Fibroblast of lung (primary cell): ENCODE results near the gene FARP1.

Source experiments
- CTCF ChIP-seq, 2 donors: IDR thresholded peaks in 1 of 2; conservative IDR thresholded peaks in 1 of 2; 1 replicate in 1 of 2; 2 replicates in 1 of 2; pipeline ENCODE4 v1.5.1; 2011 to 2012; ENCODE audit warnings: low read length in 2 of 2, control low read depth in 1 of 2, inconsistent platforms in 1 of 2, low read depth in 1 of 2, mild to moderate bottlenecking in 1 of 2
- EZH2 ChIP-seq: IDR thresholded peaks from 2 replicates; pipeline ENCODE4 v1.5.1; 2012; ENCODE audit warnings: low read length, control low read depth, mild to moderate bottlenecking; ENCODE audit errors: missing control alignments

- TF ChIP-seq CTCF (conservative IDR thresholded peaks at IDR 0.05 in 1 of 2, IDR thresholded peaks at IDR 0.05 in 1 of 2; ENCODE audit: low read depth in 1 of 2, low read length in 2 of 2) (no peak), EZH2 (no peak)
These were observed 45.8 kb downstream of the FARP1 start for GRCh38 chr13:98188544-98189166.
